Measurements from ENCODE around the gene NPPB.

DNA sequence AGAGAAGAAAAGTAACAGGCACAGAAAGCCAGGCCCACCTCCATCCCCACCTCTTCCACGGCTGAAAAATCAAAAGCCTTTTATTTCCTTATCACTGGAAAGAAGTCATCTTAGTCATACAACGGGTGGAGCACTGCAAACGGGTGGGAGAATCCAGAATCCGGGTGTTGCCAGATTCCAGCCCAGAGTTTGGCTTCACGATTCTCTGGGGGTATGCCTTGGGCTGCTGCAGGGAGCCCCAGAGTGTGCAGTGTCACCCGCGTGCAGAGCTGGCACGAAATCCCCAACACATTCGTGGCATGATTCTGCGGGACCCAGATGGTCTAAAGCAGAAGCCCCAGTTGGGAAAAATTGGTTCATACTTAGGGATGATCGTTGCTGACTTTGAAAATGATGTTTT, 8.6 kb downstream of the NPPB start:
- TF ChIP-seq, protein P1, sequence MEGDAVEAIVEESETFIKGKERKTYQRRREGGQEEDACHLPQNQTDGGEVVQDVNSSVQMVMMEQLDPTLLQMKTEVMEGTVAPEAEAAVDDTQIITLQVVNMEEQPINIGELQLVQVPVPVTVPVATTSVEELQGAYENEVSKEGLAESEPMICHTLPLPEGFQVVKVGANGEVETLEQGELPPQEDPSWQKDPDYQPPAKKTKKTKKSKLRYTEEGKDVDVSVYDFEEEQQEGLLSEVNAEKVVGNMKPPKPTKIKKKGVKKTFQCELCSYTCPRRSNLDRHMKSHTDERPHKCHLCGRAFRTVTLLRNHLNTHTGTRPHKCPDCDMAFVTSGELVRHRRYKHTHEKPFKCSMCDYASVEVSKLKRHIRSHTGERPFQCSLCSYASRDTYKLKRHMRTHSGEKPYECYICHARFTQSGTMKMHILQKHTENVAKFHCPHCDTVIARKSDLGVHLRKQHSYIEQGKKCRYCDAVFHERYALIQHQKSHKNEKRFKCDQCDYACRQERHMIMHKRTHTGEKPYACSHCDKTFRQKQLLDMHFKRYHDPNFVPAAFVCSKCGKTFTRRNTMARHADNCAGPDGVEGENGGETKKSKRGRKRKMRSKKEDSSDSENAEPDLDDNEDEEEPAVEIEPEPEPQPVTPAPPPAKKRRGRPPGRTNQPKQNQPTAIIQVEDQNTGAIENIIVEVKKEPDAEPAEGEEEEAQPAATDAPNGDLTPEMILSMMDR (IDR thresholded peaks at IDR 0.05): no peak
- no peak for TF ChIP-seq KDM5A (IDR thresholded peaks at IDR 0.05)
- TF ChIP-seq POLR2A (IDR thresholded peaks at IDR 0.05; ENCODE audit: low read length): no peak
- TF ChIP-seq POLR2AphosphoS2 (conservative IDR thresholded peaks at IDR 0.05; ENCODE audit: low read length): no peak
- no peak for TF ChIP-seq SMC3 (IDR thresholded peaks at IDR 0.05)
- TF ChIP-seq NFE2L2 (conservative IDR thresholded peaks at IDR 0.05; ENCODE audit: low read length): no peak
- TF ChIP-seq RNF2 (IDR thresholded peaks at IDR 0.05; ENCODE audit: borderline replicate concordance, low read depth): no peak
- no peak for TF ChIP-seq JUN (IDR thresholded peaks at IDR 0.05)
- TF ChIP-seq RAD21 (conservative IDR thresholded peaks at IDR 0.05 in 1 of 2, IDR thresholded peaks at IDR 0.05 in 1 of 2): no peak
- TF ChIP-seq RCOR1 (IDR thresholded peaks at IDR 0.05; ENCODE audit: low read depth, low read length): no peak
- TF ChIP-seq PBX3 (IDR thresholded peaks at IDR 0.05): no peak
- no peak for TF ChIP-seq USF2 (IDR thresholded peaks at IDR 0.05)
- no peak for TF ChIP-seq NPAS2 (CRISPR knock-in tag; IDR thresholded peaks at IDR 0.05; ENCODE audit: borderline replicate concordance)

Data from A549 (cell line).